Left renal cortex interstitium (tissue), 4 donors: ENCODE results near the gene KCNMA1. TPM values are rescaled to one million over a fixed set of nuclear protein-coding genes. Genes with fewer than 3 reads are reported as not detected.
"Not testable (repeated sequence)": the region's sequence is repeated elsewhere in the genome, so short reads cannot be mapped to it uniquely, and the experiment has no call there.

Source experiments
- DNase-seq, 4 donors: peaks; one replicate each; pipeline ENCODE4 v3.0.0-alpha.2; 2013; ENCODE audit warnings: low read depth in 4 of 4, low spot score in 2 of 4, missing footprints in 1 of 4
- polyA plus RNA-seq, 4 donors: library from polyadenylated mRNA; unstranded; fragments of 120-200 nt; gene quantifications; one replicate each; pipeline ENCODE4 v1.2.1, GENCODE V29; 2013; ENCODE audit not compliant: insufficient read length in 4 of 4

Gene KCNMA1
- polyA plus RNA-seq, 4 donors: 2.8 to 5.2 (median 3.7) TPM

GRCh38 chr10:77357185-77357584, 280.4 kb downstream of the KCNMA1 start:
- no peak for DNase-seq

GRCh38 chr10:77355844-77356243, 281.8 kb downstream of the KCNMA1 start:
- DNase-seq: no peak

GRCh38 chr10:77351386-77351785, 286.2 kb downstream of the KCNMA1 start:
- no peak for DNase-seq

GRCh38 chr10:77350711-77351119, 286.9 kb downstream of the KCNMA1 start:
- DNase-seq: no peak

- DNase-seq: no peak
Measured at GRCh38 chr10:77350134-77350533, 287.5 kb downstream of the KCNMA1 start.

GRCh38 chr10:77349226-77349625, 288.4 kb downstream of the KCNMA1 start:
- DNase-seq: no peak

GRCh38 chr10:77348751-77349150, 288.9 kb downstream of the KCNMA1 start:
- no peak for DNase-seq

- no peak for DNase-seq
Measured at GRCh38 chr10:77348082-77348481, 289.5 kb downstream of the KCNMA1 start.

GRCh38 chr10:77347052-77347451, 290.6 kb downstream of the KCNMA1 start:
- no peak for DNase-seq

GRCh38 chr10:77341055-77341454, 296.6 kb downstream of the KCNMA1 start:
- no peak for DNase-seq

- DNase-seq: not testable (repeated sequence)
Measured at GRCh38 chr10:77339872-77340271, 297.7 kb downstream of the KCNMA1 start.

GRCh38 chr10:77339166-77339565, 298.4 kb downstream of the KCNMA1 start:
- no peak for DNase-seq

- no peak for DNase-seq
Measured at GRCh38 chr10:77338143-77338542, 299.5 kb downstream of the KCNMA1 start.

GRCh38 chr10:77334501-77334900, 303.1 kb downstream of the KCNMA1 start:
- DNase-seq: no peak

GRCh38 chr10:77333610-77334340, 303.8 kb downstream of the KCNMA1 start:
- no peak for DNase-seq

GRCh38 chr10:77332256-77332655, 305.4 kb downstream of the KCNMA1 start:
- no peak for DNase-seq

- DNase-seq: peak in 2 of 4 donors; percentile 32 to 61
Measured at GRCh38 chr10:77328272-77328816, 309.3 kb downstream of the KCNMA1 start.

- DNase-seq: no peak
Measured at GRCh38 chr10:77325233-77325537, 312.4 kb downstream of the KCNMA1 start.

- DNase-seq: no peak
Measured at GRCh38 chr10:77321838-77322237, 315.8 kb downstream of the KCNMA1 start.

GRCh38 chr10:77320971-77321471, 316.6 kb downstream of the KCNMA1 start:
- DNase-seq: no peak

GRCh38 chr10:77319557-77319956, 318.1 kb downstream of the KCNMA1 start:
- no peak for DNase-seq

- DNase-seq: no peak
Measured at GRCh38 chr10:77318739-77319138, 318.9 kb downstream of the KCNMA1 start.
